Ovary (tissue), 9 donors: ENCODE data around the gene MRPL24. TPM values are rescaled to one million over a fixed set of nuclear protein-coding genes. Genes with fewer than 3 reads are reported as not detected.

Experiments
- DNase-seq, 5 donors: peaks; one replicate each; pipeline ENCODE4 v3.0.0-alpha.2; 2019 to 2020
- H3K27ac ChIP-seq, 2 donors: fragments of 200-600 bp; one replicate each; pipeline versions ENCODE4 v1.5.1 to v1.8.0; 2019 to 2022
- H3K27me3 ChIP-seq: fragments of 200-600 bp; one replicate; pipeline ENCODE4 v1.8.0; 2022
- H3K36me3 ChIP-seq: fragments of 200-600 bp; sonication (generic); one replicate; pipeline ENCODE4 v1.5.1; 2019
- H3K4me1 ChIP-seq: one replicate; pipeline ENCODE4 v1.8.1; 2013; ENCODE audit warnings: mild to moderate bottlenecking, moderate library complexity; ENCODE audit not compliant: insufficient read depth
- H3K4me3 ChIP-seq: fragments of 200-600 bp; sonication (generic); one replicate; pipeline ENCODE4 v1.5.1; 2017
- H3K9me3 ChIP-seq, 2 donors: fragments of 200-600 bp in 1 of 2; sonication (generic) in 1 of 2; one replicate each; pipeline versions ENCODE4 v1.5.1 to v1.8.1; 2013 to 2019; ENCODE audit warnings: mild to moderate bottlenecking in 1 of 2, moderate library complexity in 1 of 2
- EP300 ChIP-seq: sonication (generic); formaldehyde crosslinking; IDR thresholded peaks from one replicate; pipeline ENCODE4 v1.6.1; 2017; ENCODE audit warnings: antibody characterized with exemption
- POLR2A ChIP-seq: fragments of 450-650 bp; IDR thresholded peaks from one replicate; pipeline ENCODE4 v1.6.1; 2017; ENCODE audit warnings: antibody characterized with exemption, mild to moderate bottlenecking, moderate library complexity
- WGBS, 3 donors: extraction: QIAGEN DNeasy Blood & Tissue Kit in 1 of 3; methylation state at CpG; one replicate each; pipeline versions ENCODE4 v1.1.5 to v1.1.7; 2013 to 2017; 5-methylcytosine and 5-hydroxymethylcytosine counted together
- intact Hi-C, 4 donors: fragments of 100-400 bp; cut with DNase I; formaldehyde crosslinking; loops; one replicate each; pipeline versions ENCODE4 v1.11.0 to v1.15.1; 2022 to 2023
- polyA plus RNA-seq, 2 donors: library from polyadenylated mRNA; stranded (reverse); fragments of 200-250 nt in 1 of 2; fragments of 350-450 nt in 1 of 2; fragmentation: Illumina TruSeq in 1 of 2; extraction: RNeasy Lipid Tissue Mini Kit (QIAGEN cat#74804) in 1 of 2; gene quantifications; one replicate each; pipeline ENCODE4 v1.2.3, GENCODE V29; 2013 to 2014
- total RNA-seq, 7 donors: library from RNA; depleted of rRNA in 2 of 7; stranded (reverse); fragments of >200 nt in 2 of 7; fragmentation: NEBNext Ultra II Directional in 3 of 7; extraction: Animal tissue kit (Norgen Biotek cat#: 25700) in 3 of 7; gene quantifications; one replicate each; pipeline versions ENCODE4 v1.1.0 to v1.2.4, GENCODE V29; 2016 to 2023
- TF ChIP-seq, protein P1 (sequence below), 3 donors: fragments of 450-650 bp in 2 of 3; fragments of 200-600 bp in 1 of 3; IDR thresholded peaks; one replicate each; pipeline versions ENCODE4 v1.5.1 to v1.8.0; 2016 to 2022; ENCODE audit warnings: antibody characterized with exemption in 3 of 3, mild to moderate bottlenecking in 1 of 3
- donor health status: DM: no; HTN: no; CAD: no; lungs with moderate emphysema.
- donor health status: DM: no; HTN: no; CAD: no.
- donor health status: Bipolar disorder and iron deficiency.
- donor health status: DM: yes; HTN: yes; CAD: no.
- donor health status: DM: no; HTN: no; CAD: no.
- donor health status: DM: yes; HTN: yes; CAD: no.

MRPL24 gene
- total and polyA plus RNA-seq, 9 donors = 23.1 to 173 (median 68.3) TPM

GRCh38 chr1:156785458-156785857 is 44.6 kb upstream of the MRPL24 start:
- no peak for DNase-seq
- Histone ChIP-seq H3K4me3 (no peak overlapping the region), H3K27me3 (no peaks in the 10 kb centered on the region), H3K4me1 (peaks cover 1% of the 10 kb centered on the region), H3K9me3 (no peaks in the 10 kb centered on the region), H3K27ac (no peak overlapping the region), H3K36me3 (no peaks in the 10 kb centered on the region)
- TF ChIP-seq, protein P1, sequence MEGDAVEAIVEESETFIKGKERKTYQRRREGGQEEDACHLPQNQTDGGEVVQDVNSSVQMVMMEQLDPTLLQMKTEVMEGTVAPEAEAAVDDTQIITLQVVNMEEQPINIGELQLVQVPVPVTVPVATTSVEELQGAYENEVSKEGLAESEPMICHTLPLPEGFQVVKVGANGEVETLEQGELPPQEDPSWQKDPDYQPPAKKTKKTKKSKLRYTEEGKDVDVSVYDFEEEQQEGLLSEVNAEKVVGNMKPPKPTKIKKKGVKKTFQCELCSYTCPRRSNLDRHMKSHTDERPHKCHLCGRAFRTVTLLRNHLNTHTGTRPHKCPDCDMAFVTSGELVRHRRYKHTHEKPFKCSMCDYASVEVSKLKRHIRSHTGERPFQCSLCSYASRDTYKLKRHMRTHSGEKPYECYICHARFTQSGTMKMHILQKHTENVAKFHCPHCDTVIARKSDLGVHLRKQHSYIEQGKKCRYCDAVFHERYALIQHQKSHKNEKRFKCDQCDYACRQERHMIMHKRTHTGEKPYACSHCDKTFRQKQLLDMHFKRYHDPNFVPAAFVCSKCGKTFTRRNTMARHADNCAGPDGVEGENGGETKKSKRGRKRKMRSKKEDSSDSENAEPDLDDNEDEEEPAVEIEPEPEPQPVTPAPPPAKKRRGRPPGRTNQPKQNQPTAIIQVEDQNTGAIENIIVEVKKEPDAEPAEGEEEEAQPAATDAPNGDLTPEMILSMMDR (IDR thresholded peaks at IDR 0.05) = no peak
- TF ChIP-seq POLR2A = no peak
- TF ChIP-seq EP300 = no peak
- intact Hi-C loops = no loop called here
- 91 to 92% (median 91%) methylated on average over 6 of the region's 6 CpGs for WGBS, 3 donors

GRCh38 chr1:156781585-156782186 is 40.8 kb upstream of the MRPL24 start:
- Histone ChIP-seq H3K27ac (no peak overlapping the region), H3K27me3 (no peaks in the 10 kb centered on the region), H3K4me1 (peaks cover 4% of the 10 kb centered on the region), H3K36me3 (no peaks in the 10 kb centered on the region), H3K4me3 (no peak overlapping the region), H3K9me3 (no peaks in the 10 kb centered on the region)
- TF ChIP-seq POLR2A = no peak
- TF ChIP-seq, protein P1 (IDR thresholded peaks at IDR 0.05) = no peak
- TF ChIP-seq EP300 = no peak
- intact Hi-C loops = no loop called here
- peak in 1 of 5 donors; percentile 39 for DNase-seq

- WGBS, 3 donors = 35 to 45% (median 39%) methylated on average over 1 of the region's 1 CpG
- Histone ChIP-seq H3K9me3 (no peaks in the 10 kb centered on the region), H3K27ac (no peak overlapping the region), H3K4me3 (no peak overlapping the region), H3K36me3 (no peaks in the 10 kb centered on the region), H3K4me1 (peaks cover 11% of the 10 kb centered on the region), H3K27me3 (no peaks in the 10 kb centered on the region)
- TF ChIP-seq EP300 (no peak), POLR2A (no peak)
- TF ChIP-seq, protein P1 (IDR thresholded peaks at IDR 0.05) = no peak
- intact Hi-C loops = loop anchor here in 2 of 4 donors (5.0 to 10.0 kb wide), 2 partner anchors 107 to 370 kb away; no protein-coding TSS in a partner anchor
- no peak for DNase-seq
Observed at GRCh38 chr1:156777573-156777972, 36.7 kb upstream of the MRPL24 start.

DNA sequence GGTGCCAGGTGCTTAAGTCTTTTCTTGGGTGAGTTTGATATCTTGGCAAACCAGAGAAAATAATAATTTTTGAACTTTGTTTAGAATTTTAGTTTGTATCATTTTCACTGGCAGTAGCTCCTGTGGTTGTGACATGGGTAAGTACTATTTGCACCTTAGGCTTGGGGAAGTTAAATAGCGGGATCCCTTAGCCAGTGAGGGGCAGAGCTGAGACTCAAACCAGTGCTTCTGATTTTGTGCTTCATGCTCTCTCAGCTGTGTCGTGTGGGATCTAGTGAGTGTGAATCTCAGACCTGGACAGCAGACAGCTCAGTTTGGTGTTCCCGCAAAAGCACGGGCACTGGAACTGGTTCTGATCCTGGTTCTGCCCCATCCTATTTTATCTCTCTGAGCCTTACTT is 36.1 kb upstream of the MRPL24 start:
- WGBS, 3 donors = 59 to 62% (median 62%) methylated on average over 4 of the region's 4 CpGs
- DNase-seq = no peak
- TF ChIP-seq, protein P1 (IDR thresholded peaks at IDR 0.05) = no peak
- no peak for TF ChIP-seq EP300
- TF ChIP-seq POLR2A = no peak
- intact Hi-C loops = loop anchor here in 2 of 4 donors (5.0 to 10.0 kb wide), 2 partner anchors 108 to 370 kb away; no protein-coding TSS in a partner anchor
- H3K4me1 ChIP-seq = peaks cover 11% of the 10 kb centered on the region
- H3K4me3 ChIP-seq = no peak overlapping the region
- H3K27me3 ChIP-seq = no peaks in the 10 kb centered on the region
- no peak overlapping the region for H3K27ac ChIP-seq
- H3K36me3 ChIP-seq = no peaks in the 10 kb centered on the region
- H3K9me3 ChIP-seq = no peaks in the 10 kb centered on the region
